CD4-positive, alpha-beta T cell (primary cell): ENCODE data around the gene FAM135A. TPM values are rescaled to one million over a fixed set of nuclear protein-coding genes. Genes with fewer than 3 reads are reported as not detected.

Experiments used
- ATAC-seq: fragments of 200-7000 bp; cut with Tn5 transposase; one replicate; pipeline ENCODE4 v1.10.0; 2022; ENCODE audit warnings: mild to moderate bottlenecking; ENCODE audit not compliant: poor library complexity
- CTCF ChIA-PET: fragments of 350-600 bp; sonication (Branson Sonifier 250); formaldehyde crosslinking; loops from one replicate; lab custom pipeline; 2021; ENCODE audit warnings: antibody characterized with exemption, inconsistent platforms; lab: Charles Lee
- POLR2A ChIA-PET: fragments of 350-600 bp; sonication (Branson Sonifier 250); formaldehyde crosslinking; loops from one replicate; lab custom pipeline; 2021; ENCODE audit warnings: antibody characterized with exemption, inconsistent platforms; lab: Charles Lee
- DNase-seq, 14 experiments: peaks; one replicate each; pipeline ENCODE4 v3.0.0-alpha.2; 2013 to 2020; ENCODE audit warnings: mixed read lengths in 2 of 14
- H3K27ac ChIP-seq, 2 donors: one replicate each; pipeline versions ENCODE4 v1.5.1 to v1.7.0; 2013; ENCODE audit warnings: low read length in 2 of 2, low read depth in 1 of 2, mild to moderate bottlenecking in 1 of 2
- H3K27me3 ChIP-seq, 2 experiments: 1 replicate in 1 of 2; 2 replicates in 1 of 2; pipeline versions ENCODE4 v1.6.1 to v1.7.0; 2013; ENCODE audit warnings: low read length in 2 of 2, control low read depth in 1 of 2, mild to moderate bottlenecking in 1 of 2, moderate library complexity in 1 of 2; ENCODE audit not compliant: insufficient read depth in 2 of 2, control insufficient read depth in 1 of 2
- H3K36me3 ChIP-seq: one replicate; pipeline ENCODE4 v1.6.1; 2013; ENCODE audit warnings: low read length, control low read depth; ENCODE audit not compliant: insufficient read depth
- H3K4me1 ChIP-seq: one replicate; pipeline ENCODE4 v1.6.1; 2013; ENCODE audit warnings: low read length, control low read depth; ENCODE audit not compliant: insufficient read depth
- H3K4me3 ChIP-seq: one replicate; pipeline ENCODE4 v1.5.1; 2013; ENCODE audit warnings: mild to moderate bottlenecking, low read length, moderate library complexity
- H3K9me3 ChIP-seq, 2 experiments: 1 replicate in 1 of 2; 2 replicates in 1 of 2; pipeline versions ENCODE4 v1.6.1 to v1.7.0; 2013; ENCODE audit warnings: low read length in 2 of 2, mild to moderate bottlenecking in 2 of 2, control low read depth in 1 of 2, moderate library complexity in 1 of 2; ENCODE audit not compliant: control insufficient read depth in 1 of 2, insufficient read depth in 1 of 2
- H3K27ac Mint-ChIP-seq: one replicate; pipeline ENCODE4 v1.8.0; 2020; ENCODE audit warnings: mixed read lengths
- H3K27me3 Mint-ChIP-seq: one replicate; pipeline ENCODE4 v1.8.0; 2021; ENCODE audit warnings: mixed read lengths
- H3K36me3 Mint-ChIP-seq: one replicate; pipeline ENCODE4 v1.8.0; 2021; ENCODE audit warnings: low read depth, mixed read lengths
- H3K4me1 Mint-ChIP-seq: one replicate; pipeline ENCODE4 v1.8.0; 2021; ENCODE audit warnings: low read depth, mixed read lengths
- H3K4me3 Mint-ChIP-seq: one replicate; pipeline ENCODE4 v1.8.0; 2020; ENCODE audit warnings: mild to moderate bottlenecking, mixed read lengths
- H3K9me3 Mint-ChIP-seq: one replicate; pipeline ENCODE4 v1.8.0; 2020; ENCODE audit warnings: mixed read lengths
- CTCF ChIP-seq: fragments of 200-600 bp; IDR thresholded peaks from one replicate; pipeline ENCODE4 v1.8.0; 2022; ENCODE audit warnings: antibody characterized with exemption, mild to moderate bottlenecking
- intact Hi-C, 2 experiments: fragments of 100-400 bp; cut with DNase I in 1 of 2; cut with micrococcal nuclease in 1 of 2; formaldehyde crosslinking; loops; one replicate each; pipeline versions ENCODE4 v1.15.1 to v1.9.0; 2023 to 2025; cut with DNase I, micrococcal nuclease
- total RNA-seq, 174 experiments: library from RNA in 2 of 174; stranded (reverse) in 2 of 174; gene quantifications; one replicate each; pipeline ENCODE4 v1.2.3 and lab custom pipeline; 2021 to 2026

FAM135A gene
- total RNA-seq, 2 experiments from 2014 or later: 5.6 to 6.6 TPM

GRCh38 chr6:70379473-70380013 lies 33.8 kb upstream of the FAM135A start:
- ChIA-PET CTCF (no interaction called here), POLR2A (interaction anchor here (0.6 kb wide), 1 partner anchor 14 kb away, joined by 3 read pairs; no protein-coding TSS in a partner anchor)
- ATAC-seq: no peak
- Mint-ChIP-seq H3K36me3 (no peaks in the 10 kb centered on the region), H3K4me1 (no peaks in the 10 kb centered on the region), H3K9me3 (no peaks in the 10 kb centered on the region), H3K27me3 (peaks cover 27% of the 10 kb centered on the region), H3K27ac (no peak overlapping the region), H3K4me3 (no peak overlapping the region)
- no peaks in the 10 kb centered on the region for H3K9me3 ChIP-seq
- no peaks in the 10 kb centered on the region for H3K4me1 ChIP-seq
- H3K4me3 ChIP-seq: no peak overlapping the region
- intact Hi-C loops: loop anchor here in 1 of 2 experiments (5.0 kb wide), 1 partner anchor 508 kb away; no protein-coding TSS in a partner anchor
- no peaks in the 10 kb centered on the region for H3K36me3 ChIP-seq
- TF ChIP-seq CTCF: no peak
- no peak for DNase-seq
- no peak overlapping the region for H3K27ac ChIP-seq
- no peaks in the 10 kb centered on the region for H3K27me3 ChIP-seq

DNA sequence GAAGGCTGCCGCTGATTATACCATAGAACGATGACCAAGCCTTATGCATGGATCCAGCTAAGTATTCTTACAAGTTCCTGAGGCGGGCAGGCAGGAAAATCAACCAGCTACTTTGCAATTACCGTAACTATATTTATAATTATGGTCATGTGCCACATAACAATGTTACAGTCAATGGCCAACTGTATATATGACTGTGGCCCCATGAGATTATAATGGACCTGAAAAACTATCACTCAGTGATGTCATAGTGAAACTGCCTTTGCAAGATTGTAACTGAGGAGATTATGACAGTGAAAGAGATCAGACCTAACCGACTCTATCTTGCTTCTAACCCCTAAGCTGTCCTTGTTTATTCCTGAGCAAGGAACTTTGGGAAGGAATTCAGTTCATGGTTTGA lies 33.1 kb upstream of the FAM135A start:
- intact Hi-C loops: no loop called here
- Mint-ChIP-seq H3K36me3 (no peaks in the 10 kb centered on the region), H3K27me3 (peaks cover 22% of the 10 kb centered on the region), H3K9me3 (no peaks in the 10 kb centered on the region), H3K4me3 (no peak overlapping the region), H3K27ac (no peak overlapping the region), H3K4me1 (no peaks in the 10 kb centered on the region)
- CTCF ChIA-PET: no interaction called here
- no peak overlapping the region for H3K4me3 ChIP-seq
- TF ChIP-seq CTCF: no peak
- DNase-seq (no peak), ATAC-seq (no peak)
- H3K36me3 ChIP-seq: no peaks in the 10 kb centered on the region
- H3K27ac ChIP-seq: no peak overlapping the region
- H3K27me3 ChIP-seq: no peaks in the 10 kb centered on the region
- POLR2A ChIA-PET: interaction anchor here (0.6 kb wide), 1 partner anchor 15 kb away, joined by 3 read pairs; no protein-coding TSS in a partner anchor
- H3K4me1 ChIP-seq: no peaks in the 10 kb centered on the region
- no peaks in the 10 kb centered on the region for H3K9me3 ChIP-seq

- no peak overlapping the region for H3K4me3 ChIP-seq
- H3K9me3 Mint-ChIP-seq: no peaks in the 10 kb centered on the region
- POLR2A ChIA-PET: no interaction called here
- ATAC-seq (no peak), DNase-seq (no peak)
- H3K27me3 Mint-ChIP-seq: peaks cover 15% of the 10 kb centered on the region
- H3K4me1 ChIP-seq: no peaks in the 10 kb centered on the region
- no peak overlapping the region for H3K27ac ChIP-seq
- H3K36me3 Mint-ChIP-seq: no peaks in the 10 kb centered on the region
- no peak overlapping the region for H3K27ac Mint-ChIP-seq
- no peaks in the 10 kb centered on the region for H3K27me3 ChIP-seq
- no peak overlapping the region for H3K4me3 Mint-ChIP-seq
- CTCF ChIA-PET: no interaction called here
- TF ChIP-seq CTCF: no peak
- no peaks in the 10 kb centered on the region for H3K4me1 Mint-ChIP-seq
- intact Hi-C loops: no loop called here
- no peaks in the 10 kb centered on the region for H3K36me3 ChIP-seq
- H3K9me3 ChIP-seq: no peaks in the 10 kb centered on the region
Observed at GRCh38 chr6:70380771-70381416, 32.4 kb upstream of the FAM135A start.
